Superior temporal gyrus (tissue), 1 donor: ENCODE results near the gene ZFHX3.

Experiments used
- DNase-seq: peaks from one replicate; pipeline ENCODE4 v3.0.0-alpha.2; 2016; ENCODE audit errors: extremely low spot score

The ZFHX3 gene

DNA sequence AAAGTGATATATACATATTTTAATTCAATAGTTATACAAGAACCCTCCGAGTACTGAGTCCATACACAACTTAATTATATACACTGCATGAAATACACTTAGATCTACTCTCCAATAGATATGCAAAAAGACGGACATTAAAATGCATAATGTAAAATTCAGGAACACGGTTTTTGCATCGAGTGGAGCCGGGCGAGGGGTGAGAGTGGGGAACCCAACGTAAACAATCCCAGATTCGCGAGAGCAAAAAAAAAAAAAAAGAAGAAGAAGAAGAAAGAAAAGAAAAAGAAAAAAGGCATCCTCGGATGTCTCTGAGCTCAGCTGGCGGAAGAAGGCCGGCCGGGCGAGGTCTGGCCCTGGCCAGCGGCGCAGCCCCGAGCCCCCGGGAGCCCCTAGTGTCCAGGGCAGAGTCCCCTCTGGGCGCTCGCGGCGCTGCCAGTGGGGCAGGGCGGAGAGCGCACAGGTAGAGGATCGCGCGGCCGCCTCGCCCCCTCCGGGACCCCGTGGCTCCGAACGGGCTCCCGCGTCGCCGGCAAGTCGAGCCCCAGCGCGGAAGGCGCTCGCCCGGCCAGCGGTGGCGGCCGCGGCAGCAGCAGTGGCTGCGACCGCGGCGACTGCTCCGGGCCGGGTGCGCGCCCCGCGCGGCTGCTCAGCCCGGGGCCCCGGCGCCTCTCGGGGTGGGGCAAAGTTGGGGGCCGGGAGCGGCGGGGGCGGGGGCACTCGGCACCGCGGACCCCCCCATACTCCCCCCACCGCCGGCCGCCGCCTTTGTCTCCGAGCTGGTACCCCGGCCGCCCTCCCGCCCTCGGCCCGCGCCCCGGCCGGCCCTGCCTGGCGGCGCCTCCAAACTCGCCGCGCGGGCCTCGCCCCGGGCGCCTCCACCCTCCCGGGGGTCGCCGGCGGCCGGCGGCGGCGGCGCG, 9.6 kb upstream of the ZFHX3 start:
- DNase-seq: no peak

DNA sequence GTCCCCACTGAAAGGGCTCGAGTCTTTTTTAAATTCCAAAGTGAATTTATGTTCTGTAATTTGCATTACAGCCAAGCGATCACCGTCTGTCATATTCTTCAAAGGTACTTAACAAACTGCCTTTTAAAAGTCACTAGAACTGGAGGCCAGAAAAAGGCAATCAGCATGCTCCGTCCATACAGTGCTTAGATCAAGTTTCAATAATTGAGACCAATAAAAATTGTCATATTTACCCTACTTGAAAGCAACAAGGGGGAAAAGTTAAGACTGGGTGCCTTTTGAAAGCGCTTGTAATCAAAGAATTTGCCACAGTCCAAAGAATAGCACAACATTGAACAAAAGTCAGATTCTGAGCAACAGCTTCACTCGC, 9.0 kb upstream of the ZFHX3 start:
- no peak for DNase-seq

- DNase-seq: no peak
Measured at GRCh38 chr16:73056448-73056847, 8.5 kb upstream of the ZFHX3 start.

DNA sequence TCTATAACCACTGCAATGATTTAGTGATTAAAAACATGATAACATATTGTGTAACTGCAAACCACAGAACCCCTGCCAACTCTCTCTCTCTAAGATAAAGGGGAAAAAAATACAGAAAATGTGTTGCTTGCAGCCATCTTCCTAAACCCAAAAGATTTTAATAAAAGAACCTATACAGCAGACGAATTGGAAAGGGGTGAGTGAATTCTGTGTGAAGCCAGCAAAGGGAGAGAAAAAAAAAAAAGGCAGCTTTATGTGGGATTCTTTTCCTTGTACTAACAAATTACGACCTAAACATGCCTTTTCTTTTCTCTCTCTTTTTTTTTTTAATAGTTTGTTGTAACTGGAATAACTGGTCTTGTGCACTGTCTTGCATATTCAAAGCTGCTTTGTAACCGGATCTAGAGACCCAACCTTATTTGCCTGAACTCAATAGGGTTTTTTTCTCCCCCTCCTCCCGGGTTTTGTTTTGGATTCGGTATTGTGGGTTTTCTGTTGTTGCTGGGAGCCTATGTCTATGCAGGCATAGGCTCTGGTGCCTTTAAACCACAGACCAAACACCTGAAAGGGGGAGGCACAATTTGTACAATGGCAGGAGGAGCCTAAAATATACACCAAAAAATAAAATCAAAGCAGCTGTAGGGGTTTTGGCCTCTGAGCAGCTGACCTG, 7.0 kb upstream of the ZFHX3 start:
- no peak for DNase-seq

DNA sequence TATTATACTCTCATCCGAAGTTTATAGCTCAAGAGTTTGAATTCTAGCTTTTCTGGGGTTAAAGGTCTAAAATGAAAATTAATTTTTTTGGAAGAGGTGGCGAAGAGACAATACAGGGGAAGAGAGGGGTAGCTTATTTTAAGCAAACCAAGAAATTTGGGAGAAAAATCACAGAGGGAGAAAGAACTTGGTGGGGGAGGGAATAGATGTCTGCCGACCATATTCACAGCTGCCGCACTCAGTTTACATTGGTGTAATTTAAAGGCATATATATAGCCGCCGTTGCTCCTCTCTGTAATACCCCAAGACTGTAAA, 6.5 kb upstream of the ZFHX3 start:
- DNase-seq: no peak

GRCh38 chr16:73054125-73054484, 6.2 kb upstream of the ZFHX3 start:
- DNase-seq: no peak

GRCh38 chr16:73053364-73054124, 5.6 kb upstream of the ZFHX3 start:
- no peak for DNase-seq

- no peak for DNase-seq
Measured at GRCh38 chr16:73053038-73053363, 5.1 kb upstream of the ZFHX3 start.

DNA sequence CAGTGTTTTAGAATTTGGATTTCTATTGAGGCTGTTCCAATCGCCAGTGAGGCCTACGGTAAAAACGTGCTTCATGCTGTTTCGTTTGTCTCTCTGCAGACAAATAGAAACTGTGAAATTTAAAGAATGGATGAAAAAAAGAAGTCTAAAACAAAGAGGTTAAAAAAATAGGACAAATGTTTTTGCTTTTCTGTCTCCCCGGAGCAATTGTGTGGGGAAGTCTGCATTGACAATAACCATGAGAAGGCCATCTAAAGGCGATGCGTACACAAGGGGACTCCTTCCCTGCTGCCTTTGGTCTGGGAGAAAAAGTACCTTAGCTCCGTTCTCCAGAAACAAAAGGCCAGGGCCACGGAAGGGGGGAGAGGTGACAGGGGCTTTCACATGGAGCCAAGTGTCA, 4.6 kb upstream of the ZFHX3 start:
- DNase-seq: no peak

- no peak for DNase-seq
Measured at GRCh38 chr16:73051961-73052360, 4.0 kb upstream of the ZFHX3 start.

GRCh38 chr16:73051226-73051625, 3.3 kb upstream of the ZFHX3 start:
- no peak for DNase-seq

DNA sequence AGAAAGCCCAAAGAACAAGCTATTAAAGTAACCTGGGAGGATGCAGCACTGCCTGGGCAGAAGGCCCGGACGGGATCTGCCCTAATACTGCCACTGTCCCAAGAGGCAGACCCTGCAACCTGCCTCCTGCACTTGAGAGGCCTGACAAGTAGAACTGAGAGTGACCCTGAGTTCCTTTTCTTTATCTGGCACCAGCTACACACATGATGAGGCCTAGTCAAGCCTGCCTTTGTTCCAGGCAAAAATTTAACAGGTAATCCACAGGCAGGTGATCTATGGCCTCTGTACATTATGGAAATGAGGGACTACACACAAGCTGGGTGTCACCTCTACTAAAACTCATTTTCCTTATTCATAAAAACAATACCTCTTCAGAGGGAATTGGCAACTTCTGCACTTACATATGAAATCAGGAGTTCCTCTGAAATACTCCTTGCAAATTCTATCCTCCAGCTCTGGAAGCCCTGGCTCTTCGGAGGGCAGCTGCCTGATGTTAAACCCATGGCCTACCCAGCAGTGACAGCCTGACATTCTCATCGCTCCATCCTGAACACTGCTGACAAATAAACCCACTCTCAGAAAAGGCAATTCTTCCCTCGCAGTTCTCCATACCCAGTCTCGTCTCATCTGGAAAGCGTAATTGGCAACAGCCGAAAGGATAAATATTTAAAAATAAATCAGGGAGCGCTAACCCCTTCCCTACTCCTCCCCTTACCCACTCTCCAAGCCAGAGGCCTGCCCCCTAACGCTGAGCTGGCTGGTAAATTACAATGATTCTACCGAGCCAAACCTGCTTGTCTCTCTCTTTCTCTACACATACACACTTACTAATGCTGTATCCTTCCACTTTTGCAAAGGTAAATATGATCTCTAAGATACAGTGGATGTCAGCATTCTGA, 2.5 kb upstream of the ZFHX3 start:
- no peak for DNase-seq

DNA sequence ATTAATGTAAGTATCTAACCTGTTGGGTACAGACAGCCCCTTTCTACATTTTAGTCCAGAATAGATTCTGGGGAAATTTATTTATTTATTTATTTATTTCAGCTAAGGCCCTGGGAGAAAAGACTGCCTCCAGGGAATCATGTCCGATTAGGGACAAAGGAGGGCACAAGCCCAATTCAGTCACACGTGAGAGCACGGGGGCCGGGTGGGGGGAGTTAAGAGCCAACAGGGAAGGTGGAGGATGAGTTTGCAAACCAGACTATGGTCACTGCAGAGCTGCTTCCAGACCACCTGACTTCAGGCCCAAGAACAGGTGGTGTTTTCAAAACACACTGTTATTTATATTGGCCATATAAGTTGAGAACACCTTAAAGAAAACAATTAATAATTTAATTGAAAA, 1.6 kb upstream of the ZFHX3 start:
- DNase-seq: no peak

- no peak for DNase-seq
Measured at GRCh38 chr16:73049091-73049490, 1.2 kb upstream of the ZFHX3 start.

DNA sequence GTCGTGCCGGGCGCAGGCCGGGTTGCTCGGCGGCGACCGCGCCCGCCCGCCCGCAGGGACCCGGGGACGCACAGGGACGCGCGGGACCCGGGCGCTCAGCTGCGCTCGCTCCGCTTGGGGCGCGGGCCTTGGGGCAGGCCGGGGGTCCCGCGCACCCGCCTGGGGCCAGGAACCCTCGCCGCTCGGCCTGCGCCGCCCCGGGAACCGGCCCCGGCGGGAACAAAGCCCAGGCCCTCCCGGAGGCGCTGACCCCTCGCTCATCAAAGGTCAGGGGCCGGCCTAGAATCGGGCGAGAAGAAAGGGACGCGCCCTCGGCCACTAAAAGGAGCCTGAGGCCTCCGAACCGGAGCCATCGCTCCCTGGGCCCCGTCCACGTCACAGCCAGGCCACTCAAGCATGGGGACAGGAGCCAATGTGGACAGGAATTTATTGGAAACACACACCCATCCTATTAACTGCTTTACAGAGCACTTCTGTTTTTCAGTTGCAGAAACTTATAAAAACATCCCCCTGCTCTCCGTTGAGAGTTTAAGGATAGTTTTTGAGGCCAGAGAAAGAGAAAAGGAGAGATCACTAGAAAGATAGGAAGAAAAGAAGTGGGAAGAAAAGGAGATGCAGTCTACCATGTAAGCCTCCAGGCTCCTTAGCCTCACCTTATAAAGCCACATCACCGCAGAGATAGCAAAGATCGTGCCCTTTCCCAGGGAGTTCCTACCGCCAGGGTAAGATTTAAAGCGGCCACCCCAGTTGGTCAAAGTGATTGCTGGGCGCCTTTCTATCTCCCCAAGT, 558 bp upstream of the ZFHX3 start:
- no peak for DNase-seq

DNA sequence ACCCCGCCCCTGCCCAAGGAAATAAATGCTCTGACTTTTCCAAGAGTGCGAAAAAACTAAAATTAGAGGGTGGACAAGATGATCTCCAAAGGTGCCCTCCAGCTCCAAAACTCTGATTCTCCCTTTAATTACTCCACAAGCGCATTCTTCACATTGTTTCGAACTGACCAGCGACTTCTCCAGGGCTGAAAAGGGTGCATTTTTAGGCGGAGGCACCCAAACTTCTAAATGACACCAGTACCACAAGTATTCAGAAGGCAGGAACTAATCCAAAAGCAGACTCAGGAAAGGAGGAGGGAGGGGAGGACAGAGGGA, 750 bp downstream of the ZFHX3 start:
- no peak for DNase-seq

- no peak for DNase-seq
Measured at GRCh38 chr16:73046849-73047214, 1.1 kb downstream of the ZFHX3 start.

- no peak for DNase-seq
Measured at GRCh38 chr16:73046202-73046848, 1.6 kb downstream of the ZFHX3 start.

DNA sequence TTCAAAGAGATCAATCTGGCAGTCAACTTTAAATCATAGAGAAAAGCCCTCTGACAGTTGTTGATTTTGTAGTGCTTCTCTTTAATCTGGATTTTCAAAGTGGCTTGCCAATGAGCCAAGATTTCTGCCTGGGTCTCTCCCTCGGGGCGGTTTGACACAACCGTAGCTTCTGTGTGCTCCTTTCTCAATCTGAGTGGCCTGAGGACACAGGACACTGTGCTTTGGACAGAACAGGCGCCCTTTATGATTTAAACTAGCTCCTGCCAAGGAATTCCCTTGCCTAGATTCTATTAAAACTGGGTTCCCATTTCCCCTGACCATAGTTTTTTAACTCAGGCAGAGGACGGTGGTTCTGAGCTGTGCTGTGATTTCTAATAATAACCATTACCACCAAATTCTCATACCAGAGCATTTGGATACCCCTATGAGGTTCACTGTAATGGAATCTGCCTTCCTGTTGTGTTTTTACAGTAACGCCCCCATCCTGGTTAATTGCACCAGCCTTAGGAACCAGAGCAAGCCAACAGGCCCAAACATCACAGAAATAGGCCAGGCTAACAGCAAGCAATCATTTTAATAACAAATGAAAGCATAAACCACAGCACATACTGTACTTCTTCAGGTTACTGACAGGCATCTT, 4.0 kb downstream of the ZFHX3 start:
- no peak for DNase-seq

GRCh38 chr16:73042807-73043206, 5.1 kb downstream of the ZFHX3 start:
- DNase-seq: no peak
